GM12873 (cell line): ENCODE results near the gene MTCP1.
A peak's percentile ranks its signal among the peaks of the same experiment; 100 is the strongest.

Source experiments
- CTCF ChIP-seq: IDR thresholded peaks from 2 replicates; pipeline ENCODE4 v1.5.1; 2012; ENCODE audit warnings: low read depth, mild to moderate bottlenecking, moderate library complexity, low read length, control low read depth; ENCODE audit not compliant: insufficient read depth; ENCODE audit errors: missing control alignments

Gene MTCP1

GRCh38 chrX:155065035-155065734 lies 5.8 kb downstream of the MTCP1 start:
- no peak for TF ChIP-seq CTCF

GRCh38 chrX:155061760-155062159 lies 9.2 kb downstream of the MTCP1 start:
- no peak for TF ChIP-seq CTCF

GRCh38 chrX:155056877-155057792 lies 13.8 kb downstream of the MTCP1 start:
- peak; percentile 89 for TF ChIP-seq CTCF

DNA sequence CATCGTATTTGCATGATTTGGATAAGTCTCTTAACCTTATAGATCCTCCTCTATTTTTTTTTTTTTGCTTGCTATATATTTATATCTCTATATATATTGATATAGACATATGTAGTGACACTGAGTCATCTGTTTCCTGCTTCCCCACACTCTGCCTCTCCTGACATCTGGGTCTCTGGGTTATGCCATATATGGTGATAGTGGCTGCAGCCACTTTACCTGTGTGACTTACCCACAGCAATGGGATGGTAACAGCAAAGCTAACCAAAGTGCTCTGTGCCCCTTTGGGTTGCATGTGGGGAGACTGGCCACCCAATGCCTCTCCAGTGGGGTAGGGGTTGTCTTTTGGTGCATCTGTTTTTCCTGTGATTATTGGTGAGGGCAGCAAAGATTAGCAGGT lies 14.5 kb downstream of the MTCP1 start:
- TF ChIP-seq CTCF = no peak

GRCh38 chrX:155055494-155055893 lies 15.4 kb downstream of the MTCP1 start:
- no peak for TF ChIP-seq CTCF

GRCh38 chrX:155054255-155054654 lies 16.7 kb downstream of the MTCP1 start:
- no peak for TF ChIP-seq CTCF

DNA sequence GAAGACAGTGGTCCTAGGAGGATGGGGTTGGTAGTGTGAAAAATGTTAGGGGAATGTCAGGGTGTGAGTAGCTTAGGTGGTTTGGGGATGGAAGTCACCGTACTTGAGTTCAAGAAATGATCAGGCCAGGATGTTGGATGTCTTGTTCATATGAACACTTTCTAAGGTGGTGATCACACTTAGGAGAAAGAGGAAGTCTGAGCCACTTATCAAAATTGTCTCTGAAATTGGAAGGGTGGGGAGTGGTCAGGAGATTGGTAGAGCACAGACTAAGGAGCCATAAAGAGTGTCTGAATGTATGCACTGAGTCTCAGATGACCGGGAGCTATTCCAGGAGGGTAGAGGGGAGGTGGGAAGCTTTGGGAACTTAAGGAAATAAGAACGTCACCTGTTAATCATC lies 17.3 kb downstream of the MTCP1 start:
- TF ChIP-seq CTCF = no peak
